ENCODE results near the gene PSKH1.

Gene PSKH1

DNA sequence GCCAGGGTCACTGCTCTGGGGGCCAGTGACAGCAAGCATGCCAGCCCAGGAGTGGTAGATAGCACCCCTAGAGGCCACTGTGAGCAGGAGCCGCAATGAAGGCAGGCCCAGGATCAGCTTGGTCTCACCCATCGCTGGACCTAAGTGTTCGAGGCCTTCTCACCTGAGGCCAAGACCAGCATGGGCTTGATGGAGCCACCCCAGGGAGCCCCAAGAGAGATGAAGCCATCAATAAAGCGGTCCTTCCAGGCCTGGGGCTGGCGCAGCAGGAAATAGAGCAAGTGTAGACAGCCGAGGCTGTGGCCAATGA is 49.1 kb downstream of the PSKH1 start:
- ATAC-seq (ENCODE audit: low read depth) (peak; percentile 58), DNase-seq (ENCODE audit: low spot score) (no peak)
- Histone ChIP-seq H3K27me3 (ENCODE audit: insufficient read depth, poor library complexity, severe bottlenecking) (no peaks in the 10 kb centered on the region), H3K36me3 (ENCODE audit: low read depth) (peaks cover 57% of the 10 kb centered on the region), H3K4me1 (ENCODE audit: insufficient read depth, poor library complexity, severe bottlenecking) (no peaks in the 10 kb centered on the region), H3K27ac (ENCODE audit: poor library complexity, severe bottlenecking) (no peak overlapping the region), H3K4me3 (ENCODE audit: severe bottlenecking) (no peak overlapping the region), H3K9me3 (ENCODE audit: severe bottlenecking) (no peaks in the 10 kb centered on the region)
- TF ChIP-seq CTCF (IDR thresholded peaks at IDR 0.05; ENCODE audit: poor library complexity, severe bottlenecking): peak; percentile 67

DNA sequence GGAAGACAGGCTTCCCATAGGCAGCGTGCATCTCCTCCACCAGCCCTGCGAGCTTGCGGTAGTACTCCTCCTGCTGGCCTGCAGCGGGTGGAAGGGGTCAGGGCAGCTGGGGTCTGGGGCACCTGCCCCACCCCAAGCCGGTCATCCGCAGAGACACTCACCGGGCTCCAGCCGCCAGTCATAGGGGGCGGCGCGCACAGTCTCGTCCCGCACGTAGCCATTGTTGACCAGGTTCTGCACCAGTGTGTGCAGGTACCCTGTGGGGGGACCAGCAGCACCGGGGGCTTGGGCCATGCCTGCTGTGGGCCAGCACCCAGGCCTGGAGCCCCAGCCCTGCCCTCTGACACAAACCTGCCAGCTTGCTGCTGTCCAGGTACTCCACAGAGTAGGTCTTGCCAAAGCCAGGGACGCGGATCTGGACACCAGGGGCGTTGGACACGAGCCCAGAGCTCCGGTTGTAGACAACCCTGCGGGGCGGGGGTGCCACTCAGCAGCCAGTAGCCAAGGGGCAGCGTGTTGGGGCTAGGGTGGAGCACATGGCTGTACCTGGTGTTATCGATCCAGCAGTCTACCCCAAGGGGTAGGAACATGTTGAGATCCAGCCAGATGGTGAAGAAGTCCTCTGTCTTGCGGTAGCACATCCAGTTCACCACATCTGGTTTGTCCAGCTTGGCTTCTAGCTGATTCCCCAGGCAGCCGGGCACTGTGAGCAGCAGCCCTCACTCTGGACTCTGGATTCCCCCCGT is 49.6 kb downstream of the PSKH1 start:
- ATAC-seq (ENCODE audit: low read depth) (peak; percentile 1; the same call in 2 of the 3 replicates), DNase-seq (ENCODE audit: low spot score) (no peak)
- Histone ChIP-seq H3K27me3 (ENCODE audit: insufficient read depth, poor library complexity, severe bottlenecking) (no peaks in the 10 kb centered on the region), H3K4me3 (ENCODE audit: severe bottlenecking) (no peak overlapping the region), H3K4me1 (ENCODE audit: insufficient read depth, poor library complexity, severe bottlenecking) (no peaks in the 10 kb centered on the region), H3K27ac (ENCODE audit: poor library complexity, severe bottlenecking) (no peak overlapping the region), H3K36me3 (ENCODE audit: low read depth) (peaks cover 63% of the 10 kb centered on the region), H3K9me3 (ENCODE audit: severe bottlenecking) (no peaks in the 10 kb centered on the region)
- no peak for TF ChIP-seq CTCF (IDR thresholded peaks at IDR 0.05; ENCODE audit: poor library complexity, severe bottlenecking)

DNA sequence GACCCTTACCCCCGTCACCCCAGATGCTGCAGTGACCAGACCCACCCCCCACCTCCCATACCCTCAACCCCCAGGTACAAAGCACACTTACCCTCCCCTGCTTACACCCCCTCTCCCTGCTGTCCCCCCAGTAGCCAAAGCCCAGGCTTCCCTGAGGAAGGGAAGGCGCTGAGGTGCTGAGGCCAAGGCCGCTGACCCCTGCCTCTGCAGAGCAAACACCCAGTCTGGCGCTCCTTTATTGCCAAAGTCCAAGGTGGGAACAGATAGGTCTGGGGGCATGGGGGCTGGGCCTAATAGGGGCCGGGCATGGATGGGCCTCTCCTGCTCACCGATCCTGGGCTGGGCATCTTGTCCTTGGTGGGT is 50.2 kb downstream of the PSKH1 start:
- TF ChIP-seq CTCF (IDR thresholded peaks at IDR 0.05; ENCODE audit: poor library complexity, severe bottlenecking): no peak
- Histone ChIP-seq H3K4me1 (ENCODE audit: insufficient read depth, poor library complexity, severe bottlenecking) (no peaks in the 10 kb centered on the region), H3K27ac (ENCODE audit: poor library complexity, severe bottlenecking) (no peak overlapping the region), H3K9me3 (ENCODE audit: severe bottlenecking) (no peaks in the 10 kb centered on the region), H3K36me3 (ENCODE audit: low read depth) (peaks cover 68% of the 10 kb centered on the region), H3K27me3 (ENCODE audit: insufficient read depth, poor library complexity, severe bottlenecking) (no peaks in the 10 kb centered on the region), H3K4me3 (ENCODE audit: severe bottlenecking) (no peak overlapping the region)
- DNase-seq (ENCODE audit: low spot score): no peak
- no peak for ATAC-seq (ENCODE audit: low read depth)

- Histone ChIP-seq H3K36me3 (ENCODE audit: low read depth) (peaks cover 74% of the 10 kb centered on the region), H3K27ac (ENCODE audit: poor library complexity, severe bottlenecking) (no peak within 1 kb of the TSS), H3K4me1 (ENCODE audit: insufficient read depth, poor library complexity, severe bottlenecking) (no peaks in the 10 kb centered on the region), H3K27me3 (ENCODE audit: insufficient read depth, poor library complexity, severe bottlenecking) (no peaks in the 10 kb centered on the region), H3K9me3 (ENCODE audit: severe bottlenecking) (no peaks in the 10 kb centered on the region), H3K4me3 (ENCODE audit: severe bottlenecking) (no peak within 1 kb of the TSS)
- no peak for TF ChIP-seq CTCF (IDR thresholded peaks at IDR 0.05; ENCODE audit: poor library complexity, severe bottlenecking)
- ATAC-seq (ENCODE audit: low read depth) (no peak), DNase-seq (ENCODE audit: low spot score) (no peak)
Measured at GRCh38 chr16:67943619-67944504, 50.8 kb downstream of the PSKH1 start, which contains the start of gene LCAT. TSS of gene LCAT (minus strand) at chr16:67944120. CDS start at chr16:67944101, 19 bp downstream.
